ENCODE results near the gene AJAP1.

The AJAP1 gene

DNA sequence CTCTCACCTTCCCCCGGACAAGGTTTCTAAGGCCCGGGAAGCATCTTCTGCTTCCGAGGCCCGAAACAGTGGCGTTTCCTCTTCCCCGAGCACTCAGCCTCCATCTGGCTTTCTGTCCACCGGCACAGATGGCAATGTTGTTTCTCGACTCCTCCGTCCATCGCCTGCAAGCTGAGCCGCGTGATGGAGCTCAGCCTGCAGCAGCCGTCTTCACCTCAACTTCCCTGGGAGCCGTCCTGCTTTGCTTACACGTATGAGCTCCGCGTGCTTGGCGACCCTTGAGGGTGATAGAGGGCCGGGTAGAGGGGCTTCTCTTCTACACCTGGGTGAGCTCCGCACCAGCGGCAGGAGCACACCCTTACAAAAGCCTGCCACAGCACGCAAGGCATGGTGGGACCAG is 80.4 kb downstream of the AJAP1 start:
- DNase-seq (ENCODE audit: low spot score), result no peak

DNA sequence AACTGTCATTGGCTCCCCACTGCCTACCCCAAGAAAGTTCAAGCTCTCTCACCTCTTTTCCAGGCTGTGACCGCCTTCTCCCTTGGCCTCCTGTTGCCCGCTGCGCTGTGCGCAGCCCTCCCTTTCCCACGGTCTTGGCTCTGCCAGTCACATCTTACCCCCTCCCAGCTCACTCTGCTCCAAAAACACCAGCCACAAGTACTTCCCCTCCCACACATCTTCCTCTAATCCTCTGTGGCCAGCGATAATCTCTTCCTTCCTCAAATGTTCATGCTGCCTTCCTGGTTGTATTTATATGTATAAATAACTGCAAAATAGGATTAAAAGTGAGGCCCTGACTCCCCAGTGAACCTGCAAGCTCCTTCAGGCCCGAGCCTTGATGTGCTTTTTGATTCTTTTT is 81.8 kb downstream of the AJAP1 start:
- DNase-seq (ENCODE audit: low spot score), result no peak

DNA sequence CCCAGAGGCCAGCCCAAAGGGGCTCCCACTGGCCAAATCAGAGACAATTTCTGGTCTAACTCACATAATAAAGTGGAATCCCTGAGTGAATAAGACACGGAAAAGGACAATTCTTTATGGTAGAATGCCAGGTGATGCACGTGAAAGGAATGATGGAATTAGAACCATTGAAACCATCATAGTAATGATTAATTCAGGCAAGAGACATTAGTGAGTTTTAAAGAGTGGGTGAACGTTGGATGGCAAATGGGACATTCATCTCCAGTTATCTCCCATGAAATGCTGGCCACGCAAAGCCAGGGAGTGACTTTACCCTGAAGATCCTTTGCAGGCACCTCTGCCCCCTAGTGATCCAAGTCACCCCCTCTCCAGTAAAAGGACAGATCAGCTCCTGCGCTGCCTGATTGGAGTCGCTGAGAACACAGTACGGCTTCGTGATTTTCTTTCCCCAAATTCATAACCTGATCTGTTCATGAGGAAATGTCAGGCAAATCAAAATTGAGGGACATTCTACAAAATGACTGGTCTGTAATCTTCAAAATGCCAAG is 87.5 kb downstream of the AJAP1 start:
- no peak for DNase-seq (ENCODE audit: low spot score)

DNA sequence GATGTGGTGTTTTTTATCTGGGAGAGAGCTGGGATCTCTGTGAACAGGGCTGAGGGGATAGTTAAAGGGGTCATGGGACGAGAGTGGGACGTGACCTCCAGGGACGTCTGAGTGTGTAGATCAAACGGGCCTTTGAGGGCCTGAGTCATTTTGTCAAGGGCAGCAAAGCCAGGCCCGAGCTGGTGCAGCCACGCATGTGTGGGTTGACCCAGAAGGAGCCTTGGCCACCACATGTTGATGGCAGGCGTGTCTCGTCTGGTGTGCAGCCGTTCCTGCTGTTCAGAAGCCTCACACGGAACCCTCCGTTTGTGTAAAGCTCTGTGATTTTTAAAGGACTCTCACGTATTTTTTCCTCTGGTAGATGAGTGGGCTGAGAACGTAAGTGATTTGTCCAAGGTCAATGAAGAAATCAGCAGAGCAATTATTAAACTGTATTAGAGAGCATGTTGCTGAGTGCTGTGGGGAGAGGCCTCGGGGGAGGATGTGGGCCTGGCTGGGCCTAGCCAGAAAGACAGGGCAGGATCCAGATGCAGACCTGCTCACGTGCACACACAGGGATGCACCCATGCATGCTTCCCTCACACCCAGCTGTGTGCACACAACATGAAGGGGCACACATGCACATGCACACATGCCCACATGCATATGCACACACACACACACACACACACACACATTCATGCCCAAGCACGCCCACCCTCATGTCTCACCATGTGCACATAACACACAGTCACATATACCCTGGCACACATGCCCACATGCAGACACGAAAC is 89.8 kb downstream of the AJAP1 start:
- DNase-seq (ENCODE audit: low spot score), result no peak

DNA sequence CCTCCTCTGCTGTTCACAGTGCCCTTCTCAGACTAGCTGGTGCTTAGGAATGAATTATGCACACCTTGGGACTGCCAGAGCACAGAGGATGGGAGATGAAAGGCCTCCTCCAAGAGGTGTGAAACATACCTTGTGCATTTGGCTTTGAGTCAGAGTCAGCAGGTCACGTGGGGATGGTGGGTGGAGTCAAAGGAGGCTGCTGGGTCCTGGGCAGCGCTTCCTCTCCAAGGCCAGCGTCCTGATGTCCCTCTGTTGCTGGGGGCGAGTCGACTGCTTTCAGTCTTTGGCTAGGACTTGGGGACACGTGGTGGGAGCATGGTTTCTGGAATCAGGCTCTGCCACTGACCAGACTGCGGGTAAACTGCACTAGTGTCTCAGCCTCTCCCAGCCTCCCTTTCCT is 91.2 kb downstream of the AJAP1 start:
- DNase-seq (ENCODE audit: low spot score), result no peak

DNA sequence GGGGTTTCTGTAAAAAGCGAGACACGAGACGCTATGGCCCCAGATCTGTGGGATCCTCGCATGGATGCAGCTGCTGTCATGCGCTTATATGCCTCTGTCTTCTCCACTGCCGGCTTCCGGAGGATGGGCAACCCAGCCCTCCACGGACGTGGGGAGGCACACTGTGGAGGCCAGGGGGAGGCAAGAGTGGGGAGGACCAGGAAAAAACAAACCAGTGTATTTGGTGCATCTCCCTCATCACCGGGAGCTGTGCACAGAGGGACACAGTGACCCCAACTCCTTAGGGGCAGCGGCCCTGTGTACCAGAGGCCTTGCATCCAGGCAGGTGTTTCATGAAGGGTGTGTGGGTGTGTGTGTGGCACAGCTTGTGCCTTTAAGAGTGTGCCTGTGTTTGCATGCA is 95.0 kb downstream of the AJAP1 start:
- no peak for DNase-seq (ENCODE audit: low spot score)

DNA sequence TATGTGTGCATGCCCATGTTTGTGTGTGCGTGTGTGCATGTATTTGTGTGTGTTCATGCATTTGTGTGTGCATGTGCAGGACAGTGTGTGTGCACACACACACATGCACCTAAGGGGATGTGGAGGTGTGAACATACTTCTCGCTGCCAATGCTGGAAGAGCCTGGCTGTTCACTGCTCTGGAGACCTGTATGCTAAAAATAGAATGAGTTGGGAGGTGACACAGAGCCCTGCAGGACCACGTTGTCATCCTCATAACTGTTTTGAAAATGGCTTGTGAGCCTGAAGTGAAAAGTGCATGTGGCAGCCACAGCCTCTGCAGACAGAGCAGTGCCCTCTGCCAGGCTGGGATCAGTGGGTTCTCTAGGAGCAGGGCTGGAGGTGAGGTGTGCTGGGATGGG is 95.8 kb downstream of the AJAP1 start:
- DNase-seq (ENCODE audit: low spot score), result no peak

DNA sequence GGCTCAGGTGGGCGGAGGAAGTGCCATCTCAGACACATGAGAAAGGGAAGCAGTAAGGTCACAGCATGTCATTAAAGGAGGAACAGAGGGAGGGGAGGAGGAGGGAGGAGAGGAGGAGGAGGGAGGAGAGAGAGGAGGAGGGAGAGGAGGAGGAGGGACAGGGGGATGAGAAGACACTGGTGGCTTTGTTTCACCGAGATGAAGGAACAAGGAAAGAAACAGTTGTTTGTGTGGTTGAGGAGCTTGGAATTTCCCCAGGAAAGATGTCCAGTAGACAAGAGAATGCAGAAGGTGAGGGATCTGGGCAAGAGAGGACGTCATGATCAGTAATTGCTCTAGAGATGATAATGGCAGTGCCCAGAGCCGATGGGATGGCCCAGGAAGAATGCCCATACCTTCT is 97.7 kb downstream of the AJAP1 start:
- no peak for DNase-seq (ENCODE audit: low spot score)

DNA sequence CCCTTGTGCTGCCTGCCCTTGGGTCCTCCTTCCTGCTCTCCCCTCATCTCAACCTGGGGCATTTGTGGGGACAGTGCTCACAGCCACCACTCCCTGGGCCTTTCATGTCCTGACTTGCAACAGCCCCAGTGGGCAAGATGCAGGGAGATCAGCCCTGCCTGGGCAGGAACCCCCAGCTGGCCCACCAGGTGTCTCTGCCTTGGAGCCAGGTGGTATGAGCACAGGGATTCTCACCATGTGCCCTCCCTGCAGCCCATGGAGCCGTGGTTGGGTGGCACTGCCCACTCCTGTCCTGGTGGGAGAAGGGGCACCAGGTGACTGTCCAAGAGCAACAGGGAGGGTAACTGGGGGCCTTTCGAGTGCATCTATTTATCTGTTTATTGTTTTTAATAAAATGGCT is 100.4 kb downstream of the AJAP1 start:
- no peak for DNase-seq (ENCODE audit: low spot score)

DNA sequence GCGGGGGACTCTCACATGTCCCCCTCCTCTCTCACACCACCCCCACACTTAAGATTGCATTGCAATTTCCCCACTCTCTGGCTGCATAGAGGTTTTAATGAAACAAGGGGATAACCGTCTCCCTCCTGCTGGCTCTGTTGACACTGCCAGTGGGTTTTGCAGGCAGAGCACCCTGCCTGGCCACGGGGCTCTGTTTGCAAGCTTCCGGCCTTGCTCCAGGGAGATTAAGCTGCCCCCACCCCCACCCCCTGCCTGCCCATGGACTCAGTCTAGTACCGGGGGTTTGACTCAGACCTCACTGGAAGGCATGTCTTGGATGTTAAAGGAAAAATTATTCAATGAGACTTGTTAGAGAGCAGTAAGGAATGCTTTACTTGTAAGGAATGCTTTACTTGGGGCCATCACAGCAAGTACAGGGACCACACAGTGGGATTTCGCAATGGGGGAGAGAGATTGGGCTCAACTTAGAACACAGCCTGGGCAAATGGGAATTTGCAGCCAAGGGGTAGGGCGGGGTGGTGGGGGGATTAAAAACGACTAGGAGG is 101.0 kb downstream of the AJAP1 start:
- no peak for DNase-seq (ENCODE audit: low spot score)

DNA sequence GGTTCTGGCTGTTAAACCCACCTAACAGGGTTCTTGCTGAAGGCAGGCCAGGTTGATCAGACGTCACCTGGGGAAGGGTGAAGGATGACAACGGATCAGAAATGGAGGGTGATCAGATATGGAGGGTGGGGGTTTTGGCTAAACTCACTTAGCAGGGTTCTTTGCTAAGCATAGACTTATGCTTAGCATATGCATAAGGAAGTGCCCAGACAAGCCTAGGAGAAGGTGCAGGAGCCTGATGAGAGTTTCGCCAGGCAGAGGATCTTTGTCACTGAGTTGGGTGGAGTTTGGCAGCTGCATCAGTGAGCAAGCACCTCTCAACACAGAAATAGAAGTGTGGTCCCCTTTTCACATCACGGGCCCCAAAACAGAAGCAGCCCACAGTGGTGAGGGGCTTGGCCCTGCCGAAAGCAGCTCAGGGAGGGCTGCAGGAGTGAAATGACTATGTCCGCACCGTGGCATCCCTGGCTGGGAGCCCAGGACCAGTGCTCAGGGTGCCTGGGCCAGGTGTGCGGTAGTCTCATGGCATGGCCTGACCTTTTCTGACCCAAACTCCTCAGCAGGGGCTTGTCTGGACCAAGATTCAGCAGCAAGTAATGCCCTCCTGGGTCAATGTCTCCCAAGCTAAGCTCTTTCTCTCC is 101.6 kb downstream of the AJAP1 start:
- DNase-seq (ENCODE audit: low spot score), result no peak

DNA sequence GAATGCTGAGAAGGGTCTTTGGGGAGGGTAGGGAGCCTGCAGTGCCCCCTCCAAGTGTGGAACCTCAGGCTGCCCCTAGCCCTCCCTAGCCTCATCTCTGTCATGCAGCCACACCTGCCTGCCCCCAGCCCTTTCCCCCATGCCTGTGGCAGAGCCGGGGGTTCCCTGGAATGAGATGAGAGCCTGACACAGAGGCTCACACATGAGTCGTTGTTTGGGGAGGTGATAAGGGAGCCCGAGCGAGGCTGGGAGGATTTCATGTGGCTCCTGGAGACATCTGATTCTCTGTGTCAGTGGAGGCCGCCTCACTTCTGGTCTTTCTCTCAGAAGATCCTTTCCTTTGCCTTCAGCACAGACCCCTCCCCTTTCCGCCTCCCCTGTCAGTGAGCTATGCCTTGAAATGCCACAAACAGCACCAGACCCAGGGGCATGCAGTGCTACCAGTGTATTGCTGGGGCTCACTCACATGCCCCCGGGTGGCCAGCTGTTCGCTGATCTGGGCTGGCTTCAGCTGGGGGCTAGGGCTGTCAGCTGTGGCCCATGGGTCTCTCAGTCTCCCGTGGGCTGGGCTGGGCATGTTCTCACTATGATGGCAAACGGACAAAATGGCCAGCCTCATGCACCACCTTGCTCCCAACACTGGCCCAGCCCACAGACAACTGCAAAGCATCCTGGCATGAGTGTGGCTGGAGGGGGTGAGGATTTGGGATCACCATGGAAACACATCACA is 102.6 kb downstream of the AJAP1 start:
- no peak for DNase-seq (ENCODE audit: low spot score)

DNA sequence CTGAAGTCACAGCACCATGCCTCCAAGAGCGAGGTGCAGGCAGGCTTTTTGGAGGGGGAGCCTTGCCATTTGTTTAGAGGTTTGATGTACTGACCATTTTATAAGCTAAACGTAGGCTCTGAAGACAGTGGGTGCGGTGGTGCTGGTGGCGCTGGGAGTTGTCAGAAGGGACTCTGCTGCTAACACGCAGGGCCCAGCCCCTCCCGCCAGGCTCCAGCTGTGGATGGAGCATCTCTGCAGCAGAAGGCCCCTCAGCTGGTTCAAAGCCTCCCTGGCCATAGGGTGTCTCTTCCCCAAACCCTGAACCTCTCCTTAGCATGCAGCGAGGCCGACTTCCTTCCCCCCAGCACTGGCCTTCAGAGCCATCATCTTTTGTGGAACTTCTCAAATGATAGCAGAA is 105.3 kb downstream of the AJAP1 start:
- no peak for DNase-seq (ENCODE audit: low spot score)

DNA sequence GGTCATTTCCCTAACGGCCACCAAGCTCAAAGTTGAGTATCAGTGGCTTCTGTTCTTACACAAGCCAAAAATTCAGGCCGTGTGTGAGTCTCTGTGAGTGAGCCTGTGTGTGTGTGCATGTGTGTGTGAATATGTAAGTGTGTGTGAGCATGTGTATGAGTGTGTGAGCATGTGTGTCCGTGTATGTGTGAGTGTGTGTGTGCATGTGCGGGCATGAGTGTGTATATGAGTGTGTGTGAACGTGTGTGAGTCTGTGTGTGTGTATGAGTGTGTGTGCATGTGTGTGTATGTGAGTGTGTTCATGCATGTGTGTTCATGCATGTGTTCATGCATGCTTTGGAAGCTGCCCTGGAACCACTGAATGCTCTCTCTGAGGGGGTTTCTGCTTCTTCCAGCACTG is 105.7 kb downstream of the AJAP1 start:
- DNase-seq (ENCODE audit: low spot score), result no peak

DNA sequence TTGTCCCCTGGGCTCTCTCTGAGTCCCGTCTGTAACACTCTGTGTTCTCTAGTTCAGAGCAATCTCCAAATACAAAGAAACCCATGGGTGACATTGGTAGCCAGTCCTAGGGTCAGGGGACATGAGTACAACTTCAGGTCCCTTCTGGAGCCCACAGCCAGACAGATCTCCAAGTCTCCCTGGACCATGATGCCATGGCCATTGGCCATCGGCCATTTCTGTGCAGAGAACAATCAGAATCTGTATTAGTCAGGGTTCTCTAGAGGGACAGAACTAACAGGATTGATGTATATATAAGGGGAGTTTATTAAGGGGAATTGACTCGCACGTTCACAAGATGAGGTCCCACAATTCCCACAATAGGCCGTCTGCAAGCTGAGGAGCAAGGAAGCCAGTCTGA is 106.9 kb downstream of the AJAP1 start:
- DNase-seq (ENCODE audit: low spot score), result no peak

DNA sequence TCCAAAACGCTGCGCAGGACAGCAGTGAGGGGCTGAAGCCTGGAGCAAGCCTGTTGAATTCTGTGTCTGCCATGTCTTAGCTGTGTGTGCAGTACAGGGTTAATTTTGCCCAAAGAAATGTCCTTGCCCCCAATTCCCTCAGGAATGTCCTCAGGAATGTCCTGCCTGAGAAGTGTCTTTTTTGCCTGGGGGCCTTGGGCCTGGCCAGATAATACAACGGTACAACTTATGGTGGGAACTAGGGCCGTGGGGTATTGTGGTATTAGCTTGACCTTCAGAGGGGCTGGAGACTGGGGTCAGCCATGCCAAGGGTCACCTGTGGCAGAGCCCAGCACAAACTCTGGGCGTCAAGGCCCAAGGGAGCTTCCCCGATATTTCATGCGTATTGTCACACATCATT is 107.7 kb downstream of the AJAP1 start:
- DNase-seq (ENCODE audit: low spot score), result no peak

DNA sequence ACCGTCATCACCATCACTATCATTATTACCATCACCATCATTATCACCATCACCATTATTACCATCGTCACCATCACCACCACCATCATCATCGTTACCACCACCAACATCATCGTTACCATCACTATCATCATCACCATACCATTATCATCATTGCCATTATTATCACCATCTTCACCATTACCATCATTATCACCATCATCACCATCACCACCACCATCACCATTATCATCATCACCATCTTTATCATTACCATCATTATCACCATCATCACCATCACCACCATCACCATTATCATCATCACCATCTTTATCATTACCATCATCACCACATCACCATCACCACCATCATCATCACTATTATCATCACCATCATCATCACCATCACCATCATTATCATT is 112.9 kb downstream of the AJAP1 start:
- DNase-seq (ENCODE audit: low spot score), result no peak

DNA sequence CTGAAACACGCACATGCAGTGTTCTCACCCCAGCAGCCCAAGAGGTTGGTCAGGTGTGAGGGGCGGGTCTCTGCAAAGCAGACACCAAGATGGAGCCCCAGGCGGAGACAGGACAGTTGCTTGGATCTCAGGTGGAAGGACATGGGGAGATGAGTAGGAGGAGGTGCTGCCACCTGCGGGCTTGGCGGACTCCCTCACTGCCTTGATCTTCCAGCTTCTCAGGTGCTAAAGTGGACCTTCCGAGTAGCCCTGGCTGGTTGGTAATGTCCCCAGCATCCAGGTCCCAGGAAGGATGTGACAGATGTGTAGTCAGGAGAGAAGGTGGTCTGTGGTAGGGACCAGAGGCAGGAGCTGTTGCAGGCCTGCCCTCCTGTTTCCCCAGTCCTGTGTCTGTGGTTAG is 114.1 kb downstream of the AJAP1 start:
- no peak for DNase-seq (ENCODE audit: low spot score)

DNA sequence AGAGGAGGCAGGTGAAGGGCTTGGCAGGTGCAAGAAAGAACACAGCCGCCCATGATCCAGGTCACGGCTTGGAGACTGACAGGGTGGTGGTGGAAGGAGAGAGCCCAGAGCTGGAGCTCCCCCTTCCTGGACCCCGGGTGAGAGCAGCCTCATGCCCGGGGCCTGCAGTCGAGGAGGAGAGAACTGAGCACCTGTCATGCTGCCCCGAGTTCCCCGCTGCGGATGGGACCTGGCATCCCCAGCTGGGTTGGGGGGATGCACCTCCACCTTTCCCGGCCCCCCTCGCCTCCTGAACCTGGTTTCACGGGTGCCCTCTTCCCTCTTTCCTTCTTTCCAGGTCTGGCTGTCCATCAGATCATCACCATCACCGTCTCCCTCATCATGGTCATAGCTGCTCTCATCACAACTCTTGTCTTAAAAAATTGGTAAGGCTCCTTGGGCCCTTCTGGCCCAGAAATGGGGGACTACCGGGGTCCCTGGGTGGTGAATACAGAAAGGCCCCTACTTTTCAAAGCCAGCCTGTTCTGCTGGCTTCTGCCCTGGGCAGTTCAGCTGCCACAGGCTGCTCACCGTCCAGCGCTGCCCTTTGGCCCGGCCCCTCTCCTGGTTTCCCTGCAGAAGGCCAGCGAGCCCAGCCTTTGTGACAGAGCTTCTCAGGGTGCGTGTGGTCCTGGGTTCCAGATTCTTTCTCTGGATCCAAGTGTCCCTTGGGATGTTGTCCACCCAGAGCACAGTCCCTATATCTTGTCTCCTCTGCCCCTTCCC is 115.3 kb downstream of the AJAP1 start:
- no peak for DNase-seq (ENCODE audit: low spot score)

DNA sequence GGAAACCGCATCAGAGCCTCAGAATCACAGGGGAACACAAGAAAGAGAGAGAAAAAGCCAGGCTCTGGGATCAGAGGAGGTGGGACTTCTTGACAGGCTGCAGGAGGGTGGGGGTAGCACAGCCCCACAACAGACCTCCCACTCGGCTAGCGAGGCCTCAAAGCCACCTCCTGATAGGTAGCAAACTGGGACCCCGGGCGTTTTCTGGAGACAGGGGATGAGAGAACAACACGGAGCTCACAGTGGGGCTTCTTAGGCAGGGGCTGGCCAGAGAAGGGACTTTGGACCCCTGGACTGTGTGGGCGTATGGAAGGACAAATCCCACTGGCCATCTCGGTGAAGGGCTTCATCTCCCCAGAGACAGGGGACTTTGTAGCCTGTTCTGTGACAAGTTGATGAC is 116.3 kb downstream of the AJAP1 start:
- DNase-seq (ENCODE audit: low spot score), result no peak

DNA sequence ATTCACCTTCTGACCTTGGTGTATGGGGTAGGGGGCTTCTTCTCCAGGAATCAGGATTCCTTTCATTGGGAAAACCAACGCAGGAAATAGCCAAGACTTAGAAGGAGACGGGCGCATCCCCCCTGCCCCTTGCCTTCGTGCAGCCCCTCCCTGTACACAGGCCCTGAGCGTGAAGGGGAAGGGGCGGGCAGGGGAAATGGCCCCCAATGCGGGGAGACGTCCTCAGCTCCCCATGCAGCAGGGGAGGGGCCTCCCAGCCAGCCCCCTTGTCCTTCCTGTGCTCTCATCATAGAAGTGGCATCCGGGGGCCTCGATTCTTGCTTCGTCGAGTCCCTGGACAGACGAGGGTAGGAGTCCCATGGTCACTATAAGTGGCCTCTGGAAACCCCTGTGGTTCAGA is 116.9 kb downstream of the AJAP1 start:
- DNase-seq (ENCODE audit: low spot score), result no peak

DNA sequence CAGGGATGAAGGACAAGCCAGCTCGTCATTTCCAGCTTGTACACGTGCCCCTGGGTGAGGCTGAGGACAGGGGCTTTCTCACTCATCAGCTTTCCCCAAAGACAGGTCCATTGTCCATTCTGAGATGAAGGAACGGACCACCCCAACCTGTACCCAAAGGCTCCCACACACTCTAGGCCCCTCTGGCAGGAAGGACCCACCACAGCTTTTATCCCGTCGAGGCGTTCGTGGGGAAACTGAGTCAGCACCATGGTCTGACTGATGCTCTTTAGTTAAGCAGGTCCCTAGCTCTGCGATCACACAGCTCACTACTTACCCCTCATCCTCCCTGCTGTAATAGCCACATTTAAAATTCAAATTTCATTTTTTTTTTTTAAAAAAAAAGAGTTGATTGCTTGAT is 117.3 kb downstream of the AJAP1 start:
- DNase-seq (ENCODE audit: low spot score), result no peak

Data from hematopoietic multipotent progenitor cell treated with erythropoietin and hydrocortisone succinate and interleukin-3 and kit ligand, for 17 days (in vitro differentiated cells).